Osteoblast (primary cell): ENCODE results near the gene TMEM179. TPM values are rescaled to one million over a fixed set of nuclear protein-coding genes. Genes with fewer than 3 reads are reported as not detected.
A peak's percentile ranks its signal among the peaks of the same experiment; 100 is the strongest.

ENCODE experiments used
- DNase-seq: peaks from one replicate; pipeline ENCODE4 v3.0.0; 2011; ENCODE audit warnings: low spot score, mixed read lengths; ENCODE audit not compliant: insufficient read length; ENCODE audit errors: missing footprints
- H2AFZ ChIP-seq: 2 replicates; pipeline ENCODE4 v1.6.0; 2011; ENCODE audit warnings: mild to moderate bottlenecking, low read length
- H3K27ac ChIP-seq: 2 replicates; pipeline ENCODE4 v1.5.1; 2011; ENCODE audit warnings: mild to moderate bottlenecking, low read depth, low read length, moderate library complexity
- H3K27me3 ChIP-seq: 2 replicates; pipeline ENCODE4 v1.6.0; 2012; ENCODE audit warnings: mild to moderate bottlenecking, control low read depth, inconsistent platforms, low read length, moderate library complexity; ENCODE audit not compliant: insufficient read depth
- H3K36me3 ChIP-seq: 2 replicates; pipeline ENCODE4 v1.5.1; 2011; ENCODE audit warnings: mild to moderate bottlenecking, low read length, control low read depth, moderate library complexity; ENCODE audit not compliant: insufficient read depth
- H3K4me1 ChIP-seq: 2 replicates; pipeline ENCODE4 v1.5.1; 2011; ENCODE audit warnings: mild to moderate bottlenecking, low read length, control low read depth, moderate library complexity; ENCODE audit not compliant: insufficient read depth
- H3K4me2 ChIP-seq: 2 replicates; pipeline ENCODE4 v1.6.0; 2011; ENCODE audit warnings: mild to moderate bottlenecking, low read length; ENCODE audit not compliant: insufficient read depth
- H3K4me3 ChIP-seq: fragments of 200-600 bp; sonication (generic); 3 replicates; pipeline ENCODE4 v1.5.1; 2012; ENCODE audit warnings: mild to moderate bottlenecking, low read length, inconsistent platforms; ENCODE audit not compliant: insufficient read depth
- H3K79me2 ChIP-seq: 2 replicates; pipeline ENCODE4 v1.6.0; 2012; ENCODE audit warnings: mild to moderate bottlenecking, low read length, control low read depth, inconsistent platforms; ENCODE audit not compliant: insufficient read depth
- H3K9me3 ChIP-seq: 2 replicates; pipeline ENCODE4 v1.5.1; 2011; ENCODE audit warnings: low read depth, low read length, control low read depth
- H4K20me1 ChIP-seq: 2 replicates; pipeline ENCODE4 v1.6.0; 2012; ENCODE audit warnings: mild to moderate bottlenecking, low read length, control low read depth; ENCODE audit not compliant: insufficient read depth
- CTCF ChIP-seq: IDR thresholded peaks from 2 replicates; pipeline ENCODE4 v1.5.1; 2011; ENCODE audit warnings: mild to moderate bottlenecking, low read depth, low read length, moderate library complexity; ENCODE audit errors: extremely low read depth
- total RNA-seq: library from RNA; depleted of rRNA; stranded (reverse); fragments of >200 nt; gene quantifications from 2 replicates; pipeline ENCODE4 v1.2.3, GENCODE V29; 2012

Gene TMEM179
- total RNA-seq, 1 donor: not detected

- H3K4me1 ChIP-seq: no peaks in the 10 kb centered on the region
- peak overlapping the region; percentile 79 for H2AFZ ChIP-seq
- DNase-seq: no peak
- no peaks in the 10 kb centered on the region for H3K79me2 ChIP-seq
- H3K27me3 ChIP-seq: no peaks in the 10 kb centered on the region
- TF ChIP-seq CTCF: no peak
- no peak overlapping the region for H3K27ac ChIP-seq
- peak overlapping the region; percentile 60 for H3K4me3 ChIP-seq
- no peaks in the 10 kb centered on the region for H3K9me3 ChIP-seq
- no peaks in the 10 kb centered on the region for H4K20me1 ChIP-seq
- no peaks in the 10 kb centered on the region for H3K36me3 ChIP-seq
- H3K4me2 ChIP-seq: peak overlapping the region; percentile 55
Measured at GRCh38 chr14:104590240-104590965, 14.2 kb downstream of the TMEM179 start.

GRCh38 chr14:104589338-104590195 is 15.0 kb downstream of the TMEM179 start:
- Histone ChIP-seq H3K4me3 (no peak overlapping the region), H3K36me3 (no peaks in the 10 kb centered on the region), H3K79me2 (no peaks in the 10 kb centered on the region), H3K27ac (no peak overlapping the region), H4K20me1 (no peaks in the 10 kb centered on the region), H3K27me3 (no peaks in the 10 kb centered on the region), H3K4me1 (no peaks in the 10 kb centered on the region), H2AFZ (no peak overlapping the region), H3K9me3 (no peaks in the 10 kb centered on the region), H3K4me2 (no peak overlapping the region)
- TF ChIP-seq CTCF: no peak
- no peak for DNase-seq

- DNase-seq: no peak
- TF ChIP-seq CTCF: no peak
- Histone ChIP-seq H2AFZ (no peak overlapping the region), H3K27me3 (no peaks in the 10 kb centered on the region), H3K9me3 (no peaks in the 10 kb centered on the region), H3K4me2 (no peak overlapping the region), H3K4me3 (no peak overlapping the region), H3K27ac (no peak overlapping the region), H4K20me1 (no peaks in the 10 kb centered on the region), H3K36me3 (no peaks in the 10 kb centered on the region), H3K79me2 (no peaks in the 10 kb centered on the region), H3K4me1 (no peaks in the 10 kb centered on the region)
Measured at GRCh38 chr14:104588066-104588857, 16.3 kb downstream of the TMEM179 start.
